Suprapubic skin (tissue), 4 donors: ENCODE data around the gene ENPP3. TPM values are rescaled to one million over a fixed set of nuclear protein-coding genes. Genes with fewer than 3 reads are reported as not detected.

Source experiments
- DNase-seq, 2 donors: peaks; one replicate each; pipeline ENCODE4 v3.0.0-alpha.2; 2019; ENCODE audit warnings: low spot score in 2 of 2
- H3K27ac ChIP-seq: fragments of 200-600 bp; sonication (generic); one replicate; pipeline ENCODE4 v1.5.1; 2019
- H3K27me3 ChIP-seq: fragments of 200-600 bp; sonication (generic); one replicate; pipeline ENCODE4 v1.5.1; 2019
- H3K36me3 ChIP-seq: fragments of 200-600 bp; sonication (generic); one replicate; pipeline ENCODE4 v1.5.1; 2019
- H3K4me1 ChIP-seq: fragments of 200-600 bp; sonication (generic); one replicate; pipeline ENCODE4 v1.5.1; 2019
- H3K4me3 ChIP-seq: fragments of 200-600 bp; sonication (generic); one replicate; pipeline ENCODE4 v1.5.1; 2019; ENCODE audit warnings: mild to moderate bottlenecking
- H3K9me3 ChIP-seq: fragments of 200-600 bp; sonication (generic); one replicate; pipeline ENCODE4 v1.5.1; 2019
- CTCF ChIP-seq, 2 donors: fragments of 200-600 bp in 1 of 2; fragments of 450-650 bp in 1 of 2; sonication (generic) in 1 of 2; IDR thresholded peaks; one replicate each; pipeline ENCODE4 v1.5.1; 2016 to 2019; ENCODE audit warnings: antibody characterized with exemption in 2 of 2, mild to moderate bottlenecking in 1 of 2, moderate library complexity in 1 of 2
- EP300 ChIP-seq: sonication (generic); formaldehyde crosslinking; IDR thresholded peaks from one replicate; pipeline ENCODE4 v1.6.1; 2017; ENCODE audit warnings: antibody characterized with exemption
- POLR2A ChIP-seq, 2 donors: fragments of 450-650 bp; IDR thresholded peaks; one replicate each; pipeline ENCODE4 v1.6.1; 2017; ENCODE audit warnings: antibody characterized with exemption in 2 of 2, mild to moderate bottlenecking in 2 of 2, moderate library complexity in 2 of 2
- POLR2AphosphoS5 ChIP-seq, 3 donors: sonication (generic); formaldehyde crosslinking; IDR thresholded peaks; one replicate each; pipeline ENCODE4 v1.6.1; 2017; ENCODE audit warnings: antibody characterized with exemption in 3 of 3
- WGBS: methylation state at CpG from one replicate; pipeline ENCODE4 v1.1.5; 2018; 5-methylcytosine and 5-hydroxymethylcytosine counted together
- total RNA-seq, 4 donors: library from RNA; depleted of rRNA; stranded (reverse); fragments of >200 nt; gene quantifications; one replicate each; pipeline ENCODE4 v1.1.0, GENCODE V29; 2016

The ENPP3 gene
- total RNA-seq, 4 donors from 2014 or later: 0.15 to 3.1 (median 0.68) TPM

GRCh38 chr6:131678442-131678841 lies 41.3 kb downstream of the ENPP3 start:
- no peak overlapping the region for H3K4me3 ChIP-seq

GRCh38 chr6:131680868-131681267 lies 43.8 kb downstream of the ENPP3 start:
- WGBS: 94% methylated on average over 2 of the region's 2 CpGs
- H3K27me3 ChIP-seq: no peaks in the 10 kb centered on the region
- no peaks in the 10 kb centered on the region for H3K9me3 ChIP-seq
- no peak overlapping the region for H3K27ac ChIP-seq
- no peaks in the 10 kb centered on the region for H3K36me3 ChIP-seq
- H3K4me1 ChIP-seq: no peaks in the 10 kb centered on the region
- H3K4me3 ChIP-seq: no peak overlapping the region
- no peak for DNase-seq
- TF ChIP-seq POLR2AphosphoS5 (IDR thresholded peaks at IDR 0.05) (no peak), EP300 (no peak), POLR2A (IDR thresholded peaks at IDR 0.05) (no peak), CTCF (IDR thresholded peaks at IDR 0.05) (no peak)

More at GRCh38 chr6:131678442-131678841, 41.3 kb downstream of the ENPP3 start:
- Histone ChIP-seq H3K27me3 (no peaks in the 10 kb centered on the region), H3K4me1 (no peaks in the 10 kb centered on the region), H3K36me3 (no peaks in the 10 kb centered on the region), H3K27ac (no peak overlapping the region), H3K9me3 (no peaks in the 10 kb centered on the region)
- 72% methylated on average over 5 of the region's 5 CpGs for WGBS
- no peak for DNase-seq
- TF ChIP-seq POLR2AphosphoS5 (IDR thresholded peaks at IDR 0.05): no peak
- no peak for TF ChIP-seq POLR2A (IDR thresholded peaks at IDR 0.05)
- no peak for TF ChIP-seq EP300
- TF ChIP-seq CTCF (IDR thresholded peaks at IDR 0.05): no peak

- Histone ChIP-seq H3K36me3 (no peaks in the 10 kb centered on the region), H3K27me3 (no peaks in the 10 kb centered on the region), H3K4me1 (no peaks in the 10 kb centered on the region), H3K4me3 (no peak overlapping the region), H3K9me3 (no peaks in the 10 kb centered on the region), H3K27ac (no peak overlapping the region)
- no peak for DNase-seq
- TF ChIP-seq CTCF (IDR thresholded peaks at IDR 0.05) (no peak), POLR2A (IDR thresholded peaks at IDR 0.05) (no peak), POLR2AphosphoS5 (IDR thresholded peaks at IDR 0.05) (no peak), EP300 (no peak)
These were observed 44.5 kb downstream of the ENPP3 start for GRCh38 chr6:131681585-131681984.

GRCh38 chr6:131682442-131682841 lies 45.3 kb downstream of the ENPP3 start:
- H3K27ac ChIP-seq: no peak overlapping the region
- TF ChIP-seq EP300 (no peak), POLR2AphosphoS5 (IDR thresholded peaks at IDR 0.05) (no peak), POLR2A (IDR thresholded peaks at IDR 0.05) (no peak), CTCF (IDR thresholded peaks at IDR 0.05) (no peak)
- H3K27me3 ChIP-seq: no peaks in the 10 kb centered on the region
- no peak for DNase-seq
- no peaks in the 10 kb centered on the region for H3K4me1 ChIP-seq
- H3K9me3 ChIP-seq: no peaks in the 10 kb centered on the region
- no peaks in the 10 kb centered on the region for H3K36me3 ChIP-seq
- 52% methylated on average over 2 of the region's 2 CpGs for WGBS
- H3K4me3 ChIP-seq: no peak overlapping the region

GRCh38 chr6:131683479-131683878 lies 46.4 kb downstream of the ENPP3 start:
- no peak for DNase-seq
- 78% methylated on average over 6 of the region's 6 CpGs for WGBS

More at GRCh38 chr6:131683479-131683878, 46.4 kb downstream of the ENPP3 start:
- no peak overlapping the region for H3K4me3 ChIP-seq
- H3K4me1 ChIP-seq: no peaks in the 10 kb centered on the region
- H3K36me3 ChIP-seq: no peaks in the 10 kb centered on the region
- H3K27me3 ChIP-seq: no peaks in the 10 kb centered on the region
- TF ChIP-seq POLR2AphosphoS5 (IDR thresholded peaks at IDR 0.05) (no peak), POLR2A (IDR thresholded peaks at IDR 0.05) (no peak), EP300 (no peak), CTCF (IDR thresholded peaks at IDR 0.05) (no peak)
- no peaks in the 10 kb centered on the region for H3K9me3 ChIP-seq
- H3K27ac ChIP-seq: no peak overlapping the region
